Keratinocyte (primary cell): ENCODE data around the gene ATRNL1. TPM values are rescaled to one million over a fixed set of nuclear protein-coding genes. Genes with fewer than 3 reads are reported as not detected.
A peak's percentile ranks its signal among the peaks of the same experiment; 100 is the strongest.

Source experiments
- DNase-seq: peaks from one replicate; pipeline ENCODE4 v3.0.0-alpha.2; 2011; ENCODE audit warnings: low read depth, missing footprints, low spot score
- FAIRE-seq: peaks from 2 replicates; lab custom pipeline; 2011; peaks lifted over from hg19 to GRCh38; lab: Jason Lieb, UNC
- H2AFZ ChIP-seq: 2 replicates; pipeline ENCODE4 v1.6.0; 2012; ENCODE audit warnings: low read length, control low read depth, inconsistent platforms; ENCODE audit not compliant: control insufficient read depth
- H3K27ac ChIP-seq: 2 replicates; pipeline ENCODE4 v1.5.1; 2011; ENCODE audit warnings: low read length; ENCODE audit not compliant: control insufficient read depth, insufficient read depth
- H3K27me3 ChIP-seq: 3 replicates; pipeline ENCODE4 v1.6.0; 2011; ENCODE audit warnings: low read length; ENCODE audit not compliant: control insufficient read depth, insufficient read depth; ENCODE audit errors: extremely low read depth
- H3K36me3 ChIP-seq, 2 experiments: 2 replicates in 1 of 2; 3 replicates in 1 of 2; pipeline ENCODE4 v1.5.1; 2011; ENCODE audit warnings: low read length in 2 of 2, mild to moderate bottlenecking in 1 of 2; ENCODE audit not compliant: control insufficient read depth in 2 of 2, insufficient read depth in 2 of 2; ENCODE audit errors: extremely low read depth in 1 of 2
- H3K4me1 ChIP-seq: 3 replicates; pipeline ENCODE4 v1.5.1; 2011; ENCODE audit warnings: low read length; ENCODE audit not compliant: control insufficient read depth, insufficient read depth; ENCODE audit errors: extremely low read depth
- H3K4me2 ChIP-seq: 3 replicates; pipeline ENCODE4 v1.6.0; 2011; ENCODE audit warnings: low read depth, low read length; ENCODE audit not compliant: control insufficient read depth, insufficient read depth; ENCODE audit errors: extremely low read depth
- H3K4me3 ChIP-seq, 3 experiments: fragments of 200-600 bp in 1 of 3; sonication (generic) in 1 of 3; 2 replicates in 2 of 3; 3 replicates in 1 of 3; pipeline ENCODE4 v1.5.1; 2011 to 2016; ENCODE audit warnings: low read length in 3 of 3, mild to moderate bottlenecking in 3 of 3, control low read depth in 2 of 3, inconsistent platforms in 1 of 3, low read depth in 1 of 3, mixed read lengths in 1 of 3, mixed run types in 1 of 3, moderate library complexity in 1 of 3; ENCODE audit not compliant: control insufficient read depth in 2 of 3, insufficient read depth in 2 of 3; ENCODE audit errors: extremely low read depth in 1 of 3
- H3K79me2 ChIP-seq: 2 replicates; pipeline ENCODE4 v1.6.0; 2012; ENCODE audit warnings: low read length; ENCODE audit not compliant: control insufficient read depth, insufficient read depth
- H3K9ac ChIP-seq: 3 replicates; pipeline ENCODE4 v1.6.0; 2011; ENCODE audit warnings: low read length; ENCODE audit not compliant: control insufficient read depth, insufficient read depth; ENCODE audit errors: extremely low read depth
- H3K9me1 ChIP-seq: 3 replicates; pipeline ENCODE4 v1.6.0; 2011; ENCODE audit warnings: low read length; ENCODE audit not compliant: control insufficient read depth, insufficient read depth; ENCODE audit errors: extremely low read depth
- H3K9me3 ChIP-seq: 2 replicates; pipeline ENCODE4 v1.5.1; 2012; ENCODE audit warnings: low read depth, low read length; ENCODE audit not compliant: control insufficient read depth
- H4K20me1 ChIP-seq: 3 replicates; pipeline ENCODE4 v1.6.0; 2011; ENCODE audit warnings: low read length; ENCODE audit not compliant: control insufficient read depth, insufficient read depth; ENCODE audit errors: extremely low read depth
- CTCF ChIP-seq, 3 experiments: IDR thresholded peaks in 1 of 3; conservative IDR thresholded peaks in 1 of 3; optimal IDR thresholded peaks in 1 of 3; 2 replicates in 2 of 3; 3 replicates in 1 of 3; pipeline versions ENCODE3 to v1.5.1; 2011; ENCODE audit warnings: low read length in 3 of 3, mild to moderate bottlenecking in 3 of 3, moderate library complexity in 2 of 3, control low read depth in 1 of 3, inconsistent platforms in 1 of 3; ENCODE audit not compliant: insufficient read depth in 2 of 3; ENCODE audit errors: extremely low read depth in 1 of 3
- EZH2 ChIP-seq: IDR thresholded peaks from one replicate; pipeline ENCODE4 v1.6.1; 2012; ENCODE audit warnings: inconsistent platforms, mild to moderate bottlenecking, low read length, moderate library complexity
- dilution Hi-C: fragments of 300-500 bp; cut with MboI; formaldehyde crosslinking; loops from one replicate; pipeline ENCODE4 v1.7.0; 2020; ENCODE audit warnings: low sequenced_read_pairs; ENCODE audit not compliant: extremely low pct_ligation_motif_present
- polyA plus RNA-seq, 5 experiments: library from polyadenylated mRNA; depleted of rRNA in 3 of 5; stranded (reverse) in 3 of 5; stranded (forward) in 1 of 5; unstranded in 1 of 5; fragments of >200 nt; gene quantifications; 1 replicate in 1 of 5; 2 replicates in 3 of 5; 3 replicates in 1 of 5; pipeline versions ENCODE4 v1.2.1 to v1.2.3, GENCODE V29; 2011 to 2012; ENCODE audit warnings: missing spikeins in 2 of 5, low read depth in 1 of 5, low replicate concordance in 1 of 5

Gene ATRNL1
- polyA plus RNA-seq, 1 donor (not counting 4 experiments of a cell fraction or from before 2014, with no cell fraction given) = 0.07 TPM

GRCh38 chr10:115854740-115855435 is 761.7 kb downstream of the ATRNL1 start:
- peak overlapping the region; percentile 82 for H3K4me2 ChIP-seq
- peak overlapping the region in 2 of 3 experiments; percentile 39 to 43 for H3K4me3 ChIP-seq
- peak overlapping the region; percentile 74 for H3K27ac ChIP-seq
- no peaks in the 10 kb centered on the region for H3K36me3 ChIP-seq
- no peak for TF ChIP-seq EZH2
- no peak for TF ChIP-seq CTCF (optimal IDR thresholded peaks at IDR 0.05 in 1 of 3, IDR thresholded peaks at IDR 0.05 in 1 of 3, conservative IDR thresholded peaks at IDR 0.05 in 1 of 3; ENCODE audit: extremely low read depth in 1 of 3, insufficient read depth in 2 of 3, low read length in 3 of 3)
- FAIRE-seq (peak; percentile 95), DNase-seq (no peak)
- H3K9ac ChIP-seq = peak overlapping the region; percentile 42
- no peaks in the 10 kb centered on the region for H4K20me1 ChIP-seq
- peaks cover 32% of the 10 kb centered on the region for H3K4me1 ChIP-seq
- H3K9me3 ChIP-seq = no peaks in the 10 kb centered on the region
- H3K9me1 ChIP-seq = no peaks in the 10 kb centered on the region
- no peaks in the 10 kb centered on the region for H3K79me2 ChIP-seq
- dilution Hi-C loops = no loop called here
- H3K27me3 ChIP-seq = no peaks in the 10 kb centered on the region
- peak overlapping the region; percentile 82 for H2AFZ ChIP-seq

- H3K27me3 ChIP-seq = no peaks in the 10 kb centered on the region
- H3K36me3 ChIP-seq = no peaks in the 10 kb centered on the region
- H3K79me2 ChIP-seq = no peaks in the 10 kb centered on the region
- FAIRE-seq (peak; percentile 94), DNase-seq (peak; percentile 46)
- H4K20me1 ChIP-seq = no peaks in the 10 kb centered on the region
- no peaks in the 10 kb centered on the region for H3K9me3 ChIP-seq
- H3K4me1 ChIP-seq = peaks cover 36% of the 10 kb centered on the region
- H3K27ac ChIP-seq = peak overlapping the region; percentile 22
- H3K9me1 ChIP-seq = no peaks in the 10 kb centered on the region
- H3K9ac ChIP-seq = no peak overlapping the region
- dilution Hi-C loops = no loop called here
- TF ChIP-seq EZH2 = no peak
- TF ChIP-seq CTCF (optimal IDR thresholded peaks at IDR 0.05 in 1 of 3, IDR thresholded peaks at IDR 0.05 in 1 of 3, conservative IDR thresholded peaks at IDR 0.05 in 1 of 3; ENCODE audit: extremely low read depth in 1 of 3, insufficient read depth in 2 of 3, low read length in 3 of 3) = peak in 2 of 3 experiments; percentile 6 to 13
- H3K4me3 ChIP-seq = no peak overlapping the region
- H2AFZ ChIP-seq = peak overlapping the region; percentile 4
- H3K4me2 ChIP-seq = peak overlapping the region; percentile 43
These were observed 763.4 kb downstream of the ATRNL1 start for GRCh38 chr10:115856580-115856979.
